Aorta (tissue), 5 donors: ENCODE measurements around the gene RNF31. TPM values are rescaled to one million over a fixed set of nuclear protein-coding genes. Genes with fewer than 3 reads are reported as not detected.

Experiments
- ATAC-seq: fragments of 200-7000 bp; cut with Tn5 transposase; one replicate; pipeline ENCODE4 v1.9.1; 2022; ENCODE audit warnings: moderate library complexity; ENCODE audit not compliant: low FRiP score
- DNase-seq, 2 donors: peaks; one replicate each; pipeline ENCODE4 v3.0.0-alpha.2; 2020
- H3K27ac ChIP-seq, 2 donors: one replicate each; pipeline ENCODE4 v1.5.1; 2013; ENCODE audit warnings: low read length in 2 of 2, mild to moderate bottlenecking in 2 of 2, moderate library complexity in 2 of 2, control low read depth in 1 of 2, inconsistent platforms in 1 of 2, low read depth in 1 of 2
- H3K27me3 ChIP-seq, 2 donors: one replicate each; pipeline ENCODE4 v1.6.1; 2013; ENCODE audit warnings: control low read depth in 1 of 2, low read length in 1 of 2, mild to moderate bottlenecking in 1 of 2, moderate library complexity in 1 of 2; ENCODE audit not compliant: insufficient read depth in 2 of 2, control insufficient read depth in 1 of 2
- H3K36me3 ChIP-seq, 2 donors: one replicate each; pipeline ENCODE4 v1.6.1; 2013; ENCODE audit warnings: control low read depth in 1 of 2, low read length in 1 of 2, mild to moderate bottlenecking in 1 of 2; ENCODE audit not compliant: insufficient read depth in 2 of 2, control insufficient read depth in 1 of 2
- H3K4me1 ChIP-seq, 2 donors: one replicate each; pipeline ENCODE4 v1.6.1; 2013; ENCODE audit warnings: low read length in 2 of 2, control low read depth in 1 of 2, mild to moderate bottlenecking in 1 of 2, moderate library complexity in 1 of 2; ENCODE audit not compliant: insufficient read depth in 2 of 2, control insufficient read depth in 1 of 2
- H3K4me3 ChIP-seq, 2 donors: one replicate each; pipeline ENCODE4 v1.5.1; 2013; ENCODE audit warnings: low read length in 2 of 2, control low read depth in 1 of 2, mild to moderate bottlenecking in 1 of 2
- H3K9me3 ChIP-seq: one replicate; pipeline ENCODE4 v1.6.1; 2013; ENCODE audit warnings: mild to moderate bottlenecking, low read length; ENCODE audit not compliant: control insufficient read depth
- WGBS, 2 donors: extraction: QIAGEN DNeasy Blood & Tissue Kit; methylation state at CpG; one replicate each; pipeline ENCODE4 v1.1.7; 2013; 5-methylcytosine and 5-hydroxymethylcytosine counted together
- intact Hi-C, 2 donors: fragments of 100-400 bp; cut with DNase I; formaldehyde crosslinking; loops; one replicate each; pipeline versions ENCODE4 v1.14.2 to v1.15.0; 2022
- polyA plus RNA-seq, 2 donors: library from polyadenylated mRNA; stranded (reverse); fragments of 200-250 nt; gene quantifications; one replicate each; pipeline ENCODE4 v1.2.3, GENCODE V29; 2013
- total RNA-seq, 2 donors: library from RNA; stranded (reverse); fragmentation: NEBNext Ultra II Directional; extraction: Animal tissue kit (Norgen Biotek cat#: 25700); gene quantifications; one replicate each; pipeline ENCODE4 v1.2.1, GENCODE V29; 2021
- donor health status: healthy with polysubstance abuse.
- donor health status: Bipolar disorder and iron deficiency.
- donor health status: DM: no; HTN: no; CAD: no.
- donor health status: DM: no; HTN: no; CAD: no.
- donor health status: DM: yes; HTN: yes; CAD: no.

RNF31 gene
- total and polyA plus RNA-seq, 4 donors: 9.1 to 167 (median 56.3) TPM

DNA sequence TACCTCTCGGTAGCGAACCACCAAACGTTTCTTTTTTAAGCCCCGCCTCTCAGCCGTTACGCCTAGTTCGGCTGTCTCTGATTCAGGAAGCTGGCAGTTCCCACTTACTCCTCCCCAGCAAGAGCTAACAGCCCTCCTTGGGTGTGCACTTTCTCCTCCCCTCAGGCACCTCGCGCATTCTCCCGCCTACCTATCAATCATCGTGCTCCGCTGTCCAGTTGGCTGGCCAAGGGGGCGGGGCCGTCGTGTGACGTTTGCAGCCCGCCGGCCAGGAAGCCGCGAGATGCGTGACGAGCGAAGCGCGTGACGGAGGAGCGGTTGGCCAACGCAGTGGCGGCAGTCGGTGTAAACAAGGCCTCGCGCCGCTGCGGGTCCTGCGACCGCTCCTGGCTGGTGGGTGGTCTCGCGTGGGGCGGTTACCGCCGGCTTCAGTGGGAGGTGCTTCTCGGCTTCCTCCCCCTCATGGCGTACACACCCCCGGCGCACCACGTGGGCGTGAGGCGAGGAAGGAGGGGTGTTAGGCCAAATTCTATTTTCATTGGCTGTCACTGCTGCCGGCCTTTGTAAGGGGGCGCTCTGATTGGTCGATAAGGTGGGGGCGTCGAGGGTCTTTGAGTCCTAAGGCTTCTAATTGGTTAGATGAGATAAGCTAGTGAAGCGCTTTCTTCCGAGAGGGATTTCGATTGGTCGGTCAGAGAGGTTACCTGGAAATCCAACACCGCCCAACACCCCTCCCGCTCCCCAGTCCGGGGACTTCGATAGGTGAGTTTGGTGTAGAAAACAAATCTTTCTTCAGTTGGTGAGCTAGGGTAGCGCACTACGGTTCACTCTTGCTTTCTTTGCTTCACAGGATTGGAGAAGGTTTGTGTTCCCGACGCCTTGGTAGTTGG is 32.5 kb upstream of the RNF31 start, which contains the start of the genes DCAF11 and NRL:
Gene DCAF11, plus strand, starts transcription at position 246 of the 890 bp plus-strand sequence. CDS start 818 bp downstream, outside the sequence.
Gene NRL, minus strand, starts transcription at position 418 of the 890 bp plus-strand sequence. CDS start 32,101 bp downstream, outside the sequence.
- peak within 1 kb of the TSS; percentile 98 to 100 for H3K27ac ChIP-seq
- peak; percentile 99 for DNase-seq
- peaks cover 0 to 3% of the 10 kb centered on the region in 2 donors for H3K36me3 ChIP-seq
- no peaks in the 10 kb centered on the region for H3K4me1 ChIP-seq
- peak within 1 kb of the TSS; percentile 43 to 71 for H3K4me3 ChIP-seq
- intact Hi-C loops: loop anchor here (2.0 to 10.0 kb wide), 4 partner anchors 26 to 320 kb away; partner anchors contain the start of genes EMC9 (in 1 of the 2), IRF9 (in 1 of the 2), PSME2 (in 1 of the 2) and RNF31 (in 1 of the 2)
- H3K27me3 ChIP-seq: no peaks in the 10 kb centered on the region
- no peaks in the 10 kb centered on the region for H3K9me3 ChIP-seq
- peak; percentile 98 for ATAC-seq
- WGBS, 2 donors: 0% methylated on average over 61 to 65 of the region's 65 CpGs

DNA sequence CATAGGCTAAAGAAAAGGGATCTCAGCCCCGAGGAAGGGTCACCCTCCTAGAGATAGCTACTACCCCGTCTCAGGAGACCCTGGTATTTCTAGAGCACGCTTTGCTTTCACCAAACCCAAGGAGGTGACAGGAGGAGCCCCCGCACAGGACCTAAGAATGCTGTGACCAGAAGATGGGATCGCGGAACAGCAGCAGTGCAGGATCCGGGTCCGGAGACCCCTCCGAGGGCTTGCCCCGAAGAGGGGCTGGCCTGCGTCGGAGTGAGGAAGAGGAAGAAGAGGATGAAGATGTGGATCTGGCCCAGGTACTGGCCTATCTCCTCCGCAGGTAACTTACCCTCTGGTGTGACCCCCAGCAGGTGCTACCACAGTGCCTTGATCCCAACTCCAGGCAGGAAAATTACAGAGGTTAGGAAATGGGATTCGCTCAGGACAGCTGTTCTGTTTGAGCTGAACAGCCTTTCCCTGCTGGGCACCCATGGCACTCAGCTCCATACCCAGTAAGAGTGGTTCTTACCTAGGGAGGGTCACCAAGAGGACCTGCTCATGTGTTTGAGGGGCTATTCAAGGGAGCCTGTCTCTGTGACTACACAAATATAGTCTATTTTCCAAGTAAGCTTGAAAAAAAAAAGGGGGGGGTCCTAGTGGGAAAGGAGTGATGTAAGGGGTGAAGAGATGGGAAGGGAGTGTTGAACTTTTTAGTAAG is 31.7 kb upstream of the RNF31 start:
- Histone ChIP-seq H3K9me3 (no peaks in the 10 kb centered on the region), H3K4me1 (no peaks in the 10 kb centered on the region), H3K36me3 (peaks cover 0 to 3% of the 10 kb centered on the region in 2 donors), H3K27ac (peak overlapping the region in 1 of 2 donors; percentile 1), H3K27me3 (no peaks in the 10 kb centered on the region), H3K4me3 (peak overlapping the region; percentile 37 to 57)
- intact Hi-C loops: loop anchor here (1.0 to 10.0 kb wide), 4 partner anchors 18 to 319 kb away; partner anchors contain the start of genes EMC9 (in 1 of the 2) and IRF9 (in 1 of the 2)
- DNase-seq (peak; percentile 46 to 70), ATAC-seq (no peak)
- 2 to 3% methylated on average over 14 of the region's 14 CpGs for WGBS, 2 donors

DNA sequence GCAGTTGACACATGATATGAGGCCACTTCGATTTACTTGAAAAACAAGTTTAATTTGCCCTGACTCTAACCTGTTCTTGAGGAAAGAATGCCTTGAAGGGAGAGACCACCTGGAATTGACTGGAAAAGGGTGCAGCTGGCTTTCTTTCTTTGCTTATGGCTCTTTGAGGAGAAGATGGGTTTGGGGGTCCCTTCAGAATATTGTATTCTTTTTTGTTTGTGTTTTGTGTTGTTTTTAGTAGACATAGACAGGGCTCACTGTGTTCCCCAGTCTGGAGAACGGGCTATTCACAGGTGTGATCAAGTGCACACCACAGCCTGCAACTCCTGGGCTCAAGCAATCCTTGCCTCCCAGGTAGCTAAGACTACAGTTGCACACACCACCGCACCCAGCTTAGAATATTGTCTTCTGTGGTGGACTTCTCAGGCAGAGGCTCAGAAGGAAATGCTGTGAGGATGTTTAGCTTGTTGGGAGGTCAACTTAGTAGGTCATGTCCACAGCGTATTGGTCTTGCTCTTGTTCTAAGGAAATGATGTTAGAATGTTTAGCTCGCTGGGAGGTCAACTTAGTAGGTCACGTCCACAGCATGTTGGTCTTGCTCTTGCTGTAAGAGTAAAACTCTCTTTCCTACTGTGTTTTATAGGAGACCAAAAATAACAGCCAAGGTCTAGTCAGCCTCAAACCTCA is 31.0 kb upstream of the RNF31 start:
- Histone ChIP-seq H3K36me3 (peaks cover 0 to 4% of the 10 kb centered on the region in 2 donors), H3K27ac (no peak overlapping the region), H3K27me3 (no peaks in the 10 kb centered on the region), H3K4me3 (no peak overlapping the region), H3K9me3 (no peaks in the 10 kb centered on the region), H3K4me1 (no peaks in the 10 kb centered on the region)
- peak in 1 of 2 donors; percentile 42 for DNase-seq
- ATAC-seq: no peak
- intact Hi-C loops: loop anchor here (1.0 to 10.0 kb wide), 3 partner anchors 17 to 319 kb away; partner anchors contain the start of gene IRF9 (in 1 of the 2)
- 92 to 93% methylated on average over 6 of the region's 6 CpGs for WGBS, 2 donors

GRCh38 chr14:24117179-24117578 is 30.1 kb upstream of the RNF31 start:
- ATAC-seq: no peak
- H3K27me3 ChIP-seq: no peaks in the 10 kb centered on the region
- no peak overlapping the region for H3K27ac ChIP-seq
- H3K36me3 ChIP-seq: peaks cover 0 to 4% of the 10 kb centered on the region in 2 donors
- no peaks in the 10 kb centered on the region for H3K9me3 ChIP-seq
- DNase-seq: peak; percentile 34 to 42
- 93% methylated on average over 6 of the region's 6 CpGs for WGBS, 2 donors
- intact Hi-C loops: loop anchor here (10.0 kb wide), 2 partner anchors 48 to 318 kb away; partner anchors contain the start of gene IRF9 (in 1 of the 2)
- H3K4me1 ChIP-seq: no peaks in the 10 kb centered on the region
- H3K4me3 ChIP-seq: no peak overlapping the region

DNA sequence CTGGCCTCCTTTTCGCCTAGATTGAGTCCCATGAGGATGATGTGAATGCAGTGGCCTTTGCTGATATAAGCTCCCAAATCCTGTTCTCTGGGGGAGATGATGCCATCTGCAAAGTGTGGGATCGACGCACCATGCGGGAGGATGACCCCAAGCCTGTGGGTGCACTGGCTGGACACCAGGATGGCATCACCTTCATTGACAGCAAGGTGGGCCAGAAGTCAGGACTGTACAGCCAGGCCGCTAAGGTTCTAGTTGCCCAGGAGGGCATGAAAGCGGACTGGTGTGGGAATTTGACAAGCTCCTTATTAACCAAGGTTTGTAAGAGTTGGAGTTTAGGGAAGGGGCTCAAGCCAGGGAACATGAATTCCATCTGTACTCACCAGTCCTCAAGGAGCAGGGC is 27.6 kb upstream of the RNF31 start:
- Histone ChIP-seq H3K9me3 (no peaks in the 10 kb centered on the region), H3K27me3 (no peaks in the 10 kb centered on the region), H3K27ac (no peak overlapping the region), H3K4me1 (no peaks in the 10 kb centered on the region), H3K4me3 (no peak overlapping the region), H3K36me3 (peaks cover 0 to 8% of the 10 kb centered on the region in 2 donors)
- 93 to 96% methylated on average over 6 of the region's 6 CpGs for WGBS, 2 donors
- intact Hi-C loops: loop anchor here (10.0 kb wide), 2 partner anchors 45 to 315 kb away; partner anchors contain the start of gene IRF9 (in 1 of the 2)
- DNase-seq (peak; percentile 16 to 48), ATAC-seq (no peak)

DNA sequence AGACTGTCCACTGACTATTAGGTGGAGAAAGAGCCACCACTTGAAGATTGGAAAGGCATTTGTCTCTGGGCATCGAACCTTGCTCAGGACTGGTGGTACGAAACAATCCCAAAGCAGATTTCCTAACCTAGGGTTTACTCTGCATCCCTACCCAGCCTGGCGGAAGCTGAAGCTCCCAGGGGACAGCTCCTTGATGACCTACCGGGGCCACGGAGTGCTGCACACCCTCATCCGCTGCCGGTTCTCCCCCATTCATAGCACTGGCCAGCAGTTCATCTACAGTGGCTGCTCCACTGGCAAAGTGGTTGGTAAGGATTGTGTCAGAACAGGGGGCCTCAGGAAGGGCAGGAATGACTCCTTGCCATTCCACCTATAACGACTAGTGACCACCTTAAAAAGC is 26.1 kb upstream of the RNF31 start:
- DNase-seq (peak; percentile 5 to 46), ATAC-seq (no peak)
- H3K27ac ChIP-seq: no peak overlapping the region
- no peaks in the 10 kb centered on the region for H3K4me1 ChIP-seq
- no peaks in the 10 kb centered on the region for H3K27me3 ChIP-seq
- 91 to 93% methylated on average over 8 of the region's 8 CpGs for WGBS, 2 donors
- no peak overlapping the region for H3K4me3 ChIP-seq
- peaks cover 0 to 8% of the 10 kb centered on the region in 2 donors for H3K36me3 ChIP-seq
- intact Hi-C loops: no loop called here
- H3K9me3 ChIP-seq: no peaks in the 10 kb centered on the region

GRCh38 chr14:24122416-24122815 is 24.9 kb upstream of the RNF31 start:
- intact Hi-C loops: no loop called here
- peaks cover 0 to 8% of the 10 kb centered on the region in 2 donors for H3K36me3 ChIP-seq

DNA sequence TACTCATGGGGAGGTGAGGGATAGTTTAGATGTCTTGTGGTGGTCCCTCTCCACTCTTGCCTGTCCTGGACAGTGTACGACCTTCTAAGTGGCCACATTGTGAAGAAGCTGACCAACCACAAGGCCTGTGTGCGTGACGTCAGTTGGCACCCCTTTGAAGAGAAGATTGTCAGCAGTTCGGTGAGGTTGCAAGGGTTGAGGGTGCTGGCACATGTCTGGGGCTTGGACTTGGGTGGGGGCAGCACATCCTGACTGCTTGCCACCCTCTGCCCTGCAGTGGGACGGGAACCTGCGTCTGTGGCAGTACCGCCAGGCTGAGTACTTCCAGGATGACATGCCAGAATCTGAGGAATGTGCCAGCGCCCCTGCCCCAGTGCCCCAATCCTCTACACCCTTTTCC is 24.4 kb upstream of the RNF31 start:
- Histone ChIP-seq H3K27ac (no peak overlapping the region), H3K9me3 (no peaks in the 10 kb centered on the region), H3K36me3 (peaks cover 0 to 8% of the 10 kb centered on the region in 2 donors), H3K4me1 (no peaks in the 10 kb centered on the region), H3K4me3 (no peak overlapping the region), H3K27me3 (no peaks in the 10 kb centered on the region)
- DNase-seq: peak; percentile 29 to 31
- ATAC-seq: no peak
- intact Hi-C loops: no loop called here
- WGBS, 2 donors: 83 to 85% methylated on average over 8 of the region's 8 CpGs

More at GRCh38 chr14:24122416-24122815, 24.9 kb upstream of the RNF31 start:
- no peak overlapping the region for H3K4me3 ChIP-seq
- WGBS, 2 donors: 85 to 90% methylated on average over 4 of the region's 4 CpGs
- no peak overlapping the region for H3K27ac ChIP-seq
- no peaks in the 10 kb centered on the region for H3K9me3 ChIP-seq
- H3K27me3 ChIP-seq: no peaks in the 10 kb centered on the region
- DNase-seq (no peak), ATAC-seq (no peak)
- no peaks in the 10 kb centered on the region for H3K4me1 ChIP-seq
